Hematopoietic multipotent progenitor cell (in vitro differentiated cells): ENCODE data around the gene IGSF5. TPM values are rescaled to one million over a fixed set of nuclear protein-coding genes. Genes with fewer than 3 reads are reported as not detected.
"Not testable (repeated sequence)": the region's sequence is repeated elsewhere in the genome, so short reads cannot be mapped to it uniquely, and the experiment has no call there.

Source experiments
- DNase-seq, 3 donors: peaks; one replicate each; pipeline ENCODE4 v3.0.0-alpha.2; 2011 to 2015; ENCODE audit warnings: low read depth in 2 of 3, low spot score in 2 of 3
- total RNA-seq: library from RNA; depleted of rRNA; stranded (reverse); fragments of >200 nt; gene quantifications from one replicate; pipeline ENCODE4 v1.2.3, GENCODE V29; 2012

IGSF5 gene
- total RNA-seq, 1 donor = not detected

DNA sequence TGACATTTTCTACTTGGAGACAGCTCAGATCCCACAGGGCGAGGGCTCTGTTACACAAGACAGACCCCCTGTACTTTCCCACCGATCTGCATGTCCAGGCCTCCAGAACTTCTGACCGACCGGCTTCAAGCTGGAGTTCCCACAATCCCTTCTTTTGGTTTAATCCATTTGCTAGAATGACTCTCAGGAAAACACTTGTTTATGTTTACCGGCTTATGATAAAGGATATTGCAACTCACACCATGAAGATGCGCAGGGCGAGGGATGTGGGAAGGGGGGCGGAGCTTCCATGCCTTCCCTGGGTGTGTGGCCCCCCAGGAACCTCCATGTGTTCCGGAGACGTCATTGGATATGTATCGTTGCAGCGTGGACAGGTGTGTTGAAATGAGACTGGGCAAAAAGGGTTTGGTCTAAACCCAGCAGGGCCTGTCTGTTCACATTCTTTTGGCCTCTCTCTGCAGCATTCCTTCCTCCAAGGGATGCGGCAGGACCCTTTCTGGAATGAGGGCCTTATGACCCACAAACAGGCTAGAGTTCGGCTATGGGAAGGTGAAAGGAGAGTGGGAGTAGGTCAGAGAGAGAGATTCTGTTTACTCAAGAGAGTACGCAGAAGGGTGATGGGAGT lies 7.5 kb upstream of the IGSF5 start:
- DNase-seq = no peak

GRCh38 chr21:39738566-39738965 lies 6.4 kb upstream of the IGSF5 start:
- DNase-seq = no peak

GRCh38 chr21:39739531-39739930 lies 5.5 kb upstream of the IGSF5 start:
- not testable (repeated sequence) for DNase-seq

DNA sequence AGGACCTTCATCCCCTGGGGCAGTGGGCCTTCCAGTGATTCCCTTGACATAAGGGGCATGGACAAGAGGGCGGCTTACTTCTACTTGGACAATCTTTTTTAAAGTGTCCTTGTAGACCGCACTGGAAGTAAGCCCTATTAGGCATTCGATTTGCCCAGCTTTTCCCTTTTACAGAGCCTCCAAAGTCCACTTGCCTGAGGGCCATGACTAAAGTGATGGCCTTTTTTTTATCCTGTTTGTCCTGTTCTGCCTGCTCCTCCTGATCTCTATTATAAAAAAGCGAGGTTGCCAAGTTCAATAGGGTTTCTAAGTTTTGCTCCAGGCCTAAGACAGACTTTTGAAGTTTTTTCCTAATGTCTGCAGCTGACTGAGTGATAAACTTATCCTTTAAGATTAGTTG lies 2.4 kb upstream of the IGSF5 start:
- DNase-seq = not testable (repeated sequence)

GRCh38 chr21:39745332-39745731 lies 349 bp downstream of the IGSF5 start:
- not testable (repeated sequence) for DNase-seq

GRCh38 chr21:39750670-39751069 lies 5.7 kb downstream of the IGSF5 start:
- DNase-seq = no peak

DNA sequence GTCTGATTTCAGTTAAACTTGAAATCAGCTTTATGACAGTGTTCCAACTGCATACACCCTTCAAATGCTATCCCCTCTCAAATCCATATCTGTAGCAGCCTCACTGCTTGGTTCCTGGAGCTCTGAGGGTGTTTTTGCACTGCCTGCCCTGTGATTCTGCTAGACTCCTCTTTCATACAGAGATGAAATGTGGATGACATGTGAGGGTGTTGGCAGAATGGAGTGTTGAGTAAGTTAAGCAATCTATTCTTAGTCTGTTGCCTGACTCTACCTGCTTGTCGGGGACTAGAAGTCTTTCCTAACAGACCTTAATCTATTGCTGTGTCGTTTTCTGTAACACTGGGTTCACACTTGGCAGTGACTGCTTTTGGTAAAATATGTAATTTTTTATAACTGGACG lies 9.8 kb downstream of the IGSF5 start:
- no peak for DNase-seq

GRCh38 chr21:39756285-39756684 lies 11.3 kb downstream of the IGSF5 start:
- DNase-seq = no peak

DNA sequence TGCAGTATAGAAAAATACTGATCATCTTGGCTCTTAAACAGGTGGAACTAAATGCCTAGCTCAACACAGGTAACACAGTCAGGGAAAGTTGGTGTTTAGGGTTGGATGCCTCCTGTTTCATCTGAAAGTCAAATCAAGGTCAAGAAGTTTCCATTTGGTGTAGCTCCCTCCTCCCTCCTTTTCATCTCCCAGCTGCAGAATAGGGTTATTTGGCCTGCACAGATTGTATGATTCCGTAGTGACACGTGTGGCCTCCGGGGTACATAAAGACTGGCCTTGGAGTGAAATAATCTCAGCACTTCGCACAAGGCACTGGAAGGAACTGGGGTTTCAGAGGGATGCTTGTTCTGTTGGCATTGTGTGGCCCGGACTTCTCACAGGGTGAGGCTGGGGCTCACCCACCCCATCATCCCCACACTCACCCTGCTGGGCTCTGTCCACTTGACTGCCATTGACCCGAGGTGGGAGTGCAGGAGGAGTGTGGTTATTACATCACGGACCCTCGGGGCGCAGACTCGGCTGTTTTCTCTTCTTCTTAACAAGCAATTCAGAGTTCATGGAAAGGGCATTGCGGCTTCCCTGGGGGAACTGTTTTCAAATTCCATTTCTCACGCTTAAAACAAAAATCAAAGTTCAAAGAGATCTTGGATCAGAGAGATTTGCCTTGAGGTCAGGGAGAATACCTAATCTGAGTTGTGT lies 18.4 kb downstream of the IGSF5 start:
- no peak for DNase-seq

DNA sequence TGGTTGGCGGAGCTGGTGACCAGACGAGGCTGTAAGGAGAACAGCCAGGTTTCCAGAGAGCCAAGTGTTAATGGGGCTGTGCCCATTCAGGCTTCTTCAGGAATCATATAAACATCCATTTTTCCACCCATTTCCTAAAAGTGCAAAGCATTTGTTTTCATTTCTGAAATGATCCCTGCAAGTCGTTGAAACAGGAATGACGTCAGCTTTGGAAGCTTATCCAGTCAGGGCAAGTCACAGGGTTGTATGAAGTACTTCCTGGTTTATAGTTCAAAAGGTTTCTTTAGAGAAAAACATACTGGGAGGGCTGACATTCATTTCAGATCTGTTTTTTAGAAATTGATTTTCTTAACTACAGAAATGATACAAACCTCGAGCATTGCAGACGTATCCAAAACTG lies 29.2 kb downstream of the IGSF5 start:
- DNase-seq = no peak

- DNase-seq = no peak
Measured at GRCh38 chr21:39775816-39776215, 30.8 kb downstream of the IGSF5 start.

DNA sequence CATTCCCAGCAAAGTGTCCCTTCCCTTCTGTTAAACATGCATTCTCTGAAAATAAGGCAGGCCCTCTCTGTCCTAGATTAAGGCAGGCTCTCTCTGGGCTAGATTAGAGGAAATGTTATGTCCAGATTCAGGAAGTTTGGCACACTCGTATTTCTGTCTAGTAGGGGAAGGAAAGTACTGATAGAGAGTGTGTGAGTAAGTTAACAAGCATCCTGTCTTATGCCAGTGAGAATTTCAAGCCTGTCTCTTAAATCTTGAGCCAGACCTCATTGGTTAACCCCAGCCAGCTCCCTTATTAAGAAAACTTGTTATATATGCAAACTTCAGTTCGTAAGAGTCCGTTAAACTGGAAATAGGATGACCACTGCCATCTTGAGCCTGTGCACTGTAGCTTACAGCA lies 31.6 kb downstream of the IGSF5 start:
- no peak for DNase-seq

- DNase-seq = no peak
Measured at GRCh38 chr21:39781331-39781730, 36.3 kb downstream of the IGSF5 start.

GRCh38 chr21:39788383-39788782 lies 43.4 kb downstream of the IGSF5 start:
- no peak for DNase-seq

DNA sequence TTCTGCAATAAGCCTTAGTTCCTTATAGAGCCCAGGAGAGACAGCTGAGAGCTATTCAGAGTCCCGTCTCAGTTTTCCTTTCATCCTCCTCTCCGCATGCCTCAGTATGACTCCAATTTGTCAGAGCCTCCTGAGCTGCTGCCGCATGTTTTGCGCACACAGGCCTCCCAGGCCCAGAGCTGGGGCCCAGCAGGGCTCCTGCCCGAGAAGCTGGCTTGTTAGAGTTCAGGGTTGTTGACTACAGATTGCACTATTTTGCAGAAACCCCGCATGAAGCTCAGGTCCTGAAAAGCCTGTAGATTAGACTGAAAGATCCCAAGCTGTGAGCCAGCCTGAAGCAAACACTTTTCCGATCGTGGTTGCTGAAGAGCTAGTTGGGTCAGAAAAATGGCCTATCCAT lies 51.5 kb downstream of the IGSF5 start:
- DNase-seq = no peak

DNA sequence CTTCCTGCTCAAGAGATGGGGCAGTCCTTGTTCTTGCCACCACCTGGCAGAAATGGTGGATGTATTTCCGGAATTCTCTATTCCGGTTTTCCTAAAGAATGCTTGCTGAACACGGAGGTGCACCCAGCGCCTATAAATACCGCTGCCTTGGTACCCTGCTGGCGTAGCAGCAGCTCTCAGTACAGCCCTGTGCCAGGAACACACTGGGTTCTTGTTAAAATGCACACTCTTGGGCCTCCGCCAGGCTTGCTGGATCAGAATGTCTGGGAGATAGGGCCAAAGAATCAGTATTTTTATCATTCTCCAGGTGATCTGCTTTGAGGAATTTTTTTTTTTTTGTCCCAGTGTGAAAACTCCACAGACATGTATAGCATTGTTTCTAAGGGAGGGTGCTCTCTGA lies 54.2 kb downstream of the IGSF5 start:
- no peak for DNase-seq

DNA sequence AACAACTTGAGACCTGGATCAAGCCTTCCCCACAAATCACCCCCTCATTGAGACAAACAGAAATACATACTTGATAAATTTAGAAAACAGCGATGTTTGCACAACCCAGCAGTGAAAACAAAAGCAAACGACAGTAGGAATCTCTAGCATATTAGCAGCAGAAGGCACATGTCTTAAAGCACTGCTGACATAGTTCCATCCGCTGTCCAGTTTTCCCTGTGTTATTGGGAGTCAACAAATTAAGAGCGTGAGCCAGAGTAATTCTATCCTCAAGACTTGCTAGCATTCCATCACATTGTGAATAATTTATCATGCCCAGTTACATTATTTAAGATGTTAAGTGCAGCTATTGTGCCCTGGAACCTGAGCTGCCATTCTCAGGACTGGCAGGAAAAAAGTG lies 55.3 kb downstream of the IGSF5 start:
- DNase-seq = no peak

DNA sequence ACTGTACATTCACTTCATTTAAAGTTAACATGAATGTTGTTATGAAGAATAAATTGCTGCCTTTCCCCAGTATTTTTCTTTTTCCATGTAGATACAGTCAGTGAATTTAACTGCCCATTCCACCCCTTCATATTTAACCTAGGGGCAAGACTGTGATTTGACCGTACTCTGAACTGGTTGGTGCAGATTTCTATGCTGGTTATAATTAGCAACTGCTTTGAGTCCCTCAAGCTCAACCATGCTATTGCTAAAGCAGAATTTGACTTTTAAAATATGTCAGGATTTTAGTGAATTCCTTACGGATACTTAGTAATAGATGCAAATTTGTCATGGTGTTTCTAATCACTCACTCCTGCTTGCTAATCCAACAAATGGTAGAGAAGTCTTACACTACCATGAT lies 57.2 kb downstream of the IGSF5 start:
- no peak for DNase-seq

GRCh38 chr21:39803393-39803792 lies 58.4 kb downstream of the IGSF5 start:
- DNase-seq = no peak

DNA sequence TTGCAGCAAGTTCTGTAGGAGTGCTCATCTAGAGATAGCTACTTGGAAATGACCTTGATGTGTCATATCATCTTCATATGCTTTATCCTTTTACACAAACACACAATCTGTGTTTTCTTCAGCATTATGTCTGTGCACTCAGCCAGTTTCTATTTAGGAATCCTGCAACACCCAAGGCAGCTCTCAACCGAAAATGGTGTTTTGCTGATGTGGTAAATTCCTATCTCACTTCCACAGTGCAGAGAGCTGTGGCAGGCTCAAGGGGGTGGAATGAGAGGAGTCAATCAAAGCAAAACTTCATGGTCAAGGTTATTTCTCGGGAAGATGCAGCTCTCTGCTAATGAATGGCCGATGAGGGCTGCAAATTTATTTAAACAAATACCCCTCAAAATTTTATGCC lies 59.3 kb downstream of the IGSF5 start:
- DNase-seq = no peak

DNA sequence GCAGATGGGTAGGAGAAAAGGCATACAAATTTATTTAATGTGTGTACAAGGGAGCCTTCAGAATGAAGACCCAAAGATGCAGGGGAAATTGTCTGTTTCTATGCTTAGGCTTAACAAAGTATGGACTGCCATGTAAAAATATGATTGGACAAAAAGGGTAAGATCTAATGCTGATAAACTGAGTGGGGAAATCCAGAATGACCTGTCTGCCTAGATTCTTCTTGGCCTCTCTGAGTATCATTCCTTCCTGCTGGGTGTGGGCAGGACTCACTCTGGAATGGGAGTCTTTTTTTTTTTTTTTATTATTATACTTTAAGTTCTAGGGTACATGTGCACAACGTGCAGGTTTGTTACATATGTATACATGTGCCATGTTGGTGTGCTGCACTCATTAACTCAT lies 61.0 kb downstream of the IGSF5 start:
- no peak for DNase-seq

GRCh38 chr21:39807738-39808137 lies 62.8 kb downstream of the IGSF5 start:
- DNase-seq = no peak

DNA sequence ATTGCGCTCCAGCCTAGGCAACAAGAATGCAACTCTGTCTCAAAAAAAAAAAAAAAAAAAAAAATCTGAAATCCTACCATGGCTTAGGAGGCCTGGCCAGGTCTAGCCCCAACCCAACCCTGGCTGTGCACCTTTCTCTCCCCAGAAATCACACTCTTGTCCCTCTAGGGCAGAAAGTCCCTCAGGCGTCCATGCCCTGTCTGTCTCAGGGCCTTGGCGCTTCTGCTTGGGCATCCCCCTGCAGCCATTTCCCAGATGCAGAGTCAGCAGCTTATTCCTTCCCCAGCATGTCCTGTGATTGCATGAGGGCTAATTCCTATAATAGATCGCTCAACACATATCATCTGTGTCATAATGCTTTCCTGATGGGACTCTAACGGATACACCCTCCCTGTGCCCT lies 65.0 kb downstream of the IGSF5 start:
- no peak for DNase-seq
